PC-3 (cell line): ENCODE measurements around the gene BACH2.

Experiments used
- EZH2phosphoT487 ChIP-seq: fragments of 300-600 bp; sonication (generic); IDR thresholded peaks from 2 replicates; pipeline ENCODE4 v1.6.1; 2018; ENCODE audit warnings: mild to moderate bottlenecking, antibody characterized with exemption, low read length, borderline replicate concordance
- TF ChIP-seq, protein P1 (sequence below): fragments of 300-600 bp; sonication (generic); conservative IDR thresholded peaks from 2 replicates; pipeline ENCODE4 v1.5.1; 2017; ENCODE audit warnings: antibody characterized with exemption, low read depth, mild to moderate bottlenecking, low read length

DNA sequence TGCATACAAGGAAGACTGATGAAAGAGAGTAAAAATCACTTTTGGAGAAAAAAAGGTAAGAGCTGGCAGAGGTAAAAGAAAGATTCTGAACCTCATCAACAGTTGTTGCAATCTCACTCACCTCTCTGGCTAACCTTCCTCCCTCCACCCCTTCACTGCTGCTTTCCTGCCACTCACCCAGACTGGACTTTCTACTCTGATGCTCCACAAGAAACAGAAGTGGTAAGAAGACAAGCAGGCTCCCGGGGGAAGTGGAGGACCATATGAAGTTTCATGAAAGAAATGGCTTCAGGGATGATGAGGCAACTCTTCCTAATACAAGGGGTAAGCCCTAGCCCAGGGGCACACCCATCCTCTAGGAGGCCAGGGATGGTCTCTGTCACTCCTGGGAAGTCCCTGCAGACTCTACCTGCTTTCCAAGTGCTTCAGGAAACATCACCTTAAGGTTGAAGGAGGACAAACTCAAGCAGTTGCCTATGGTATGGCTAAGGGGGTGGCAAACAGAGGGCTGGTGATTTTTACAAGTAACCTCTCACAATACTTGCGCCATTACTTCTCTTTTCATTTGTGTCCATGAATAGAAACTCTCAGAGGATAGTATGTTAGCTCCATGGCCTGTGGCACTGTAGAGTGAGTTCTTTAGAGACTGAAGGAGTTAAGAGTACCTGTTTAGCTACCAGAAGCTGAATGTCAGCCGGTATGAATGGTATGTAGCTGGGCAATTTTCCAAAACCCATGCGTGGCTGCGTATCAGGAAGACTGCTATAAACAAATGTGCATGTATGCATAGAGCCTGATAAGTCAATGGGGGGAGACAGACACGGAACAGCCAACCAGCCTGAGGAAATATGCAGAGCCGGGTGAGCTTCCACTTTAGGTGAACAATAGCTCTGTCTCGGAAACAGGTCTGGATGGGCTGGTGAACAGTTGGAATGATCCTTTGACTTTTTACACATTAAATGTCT, 112.0 kb downstream of the BACH2 start:
- TF ChIP-seq, protein P1, sequence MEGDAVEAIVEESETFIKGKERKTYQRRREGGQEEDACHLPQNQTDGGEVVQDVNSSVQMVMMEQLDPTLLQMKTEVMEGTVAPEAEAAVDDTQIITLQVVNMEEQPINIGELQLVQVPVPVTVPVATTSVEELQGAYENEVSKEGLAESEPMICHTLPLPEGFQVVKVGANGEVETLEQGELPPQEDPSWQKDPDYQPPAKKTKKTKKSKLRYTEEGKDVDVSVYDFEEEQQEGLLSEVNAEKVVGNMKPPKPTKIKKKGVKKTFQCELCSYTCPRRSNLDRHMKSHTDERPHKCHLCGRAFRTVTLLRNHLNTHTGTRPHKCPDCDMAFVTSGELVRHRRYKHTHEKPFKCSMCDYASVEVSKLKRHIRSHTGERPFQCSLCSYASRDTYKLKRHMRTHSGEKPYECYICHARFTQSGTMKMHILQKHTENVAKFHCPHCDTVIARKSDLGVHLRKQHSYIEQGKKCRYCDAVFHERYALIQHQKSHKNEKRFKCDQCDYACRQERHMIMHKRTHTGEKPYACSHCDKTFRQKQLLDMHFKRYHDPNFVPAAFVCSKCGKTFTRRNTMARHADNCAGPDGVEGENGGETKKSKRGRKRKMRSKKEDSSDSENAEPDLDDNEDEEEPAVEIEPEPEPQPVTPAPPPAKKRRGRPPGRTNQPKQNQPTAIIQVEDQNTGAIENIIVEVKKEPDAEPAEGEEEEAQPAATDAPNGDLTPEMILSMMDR: no peak
- TF ChIP-seq EZH2phosphoT487: no peak
